CD4-positive, alpha-beta T cell treated with Interleukin-6 at 100 ng/mL for 8 hours (primary cell): ENCODE measurements around the gene CES5A.
"Not testable (repeated sequence)": the region's sequence is repeated elsewhere in the genome, so short reads cannot be mapped to it uniquely, and the experiment has no call there.

Experiments
- DNase-seq: peaks from one replicate; pipeline ENCODE4 v3.0.0-alpha.2; 2020; ENCODE audit warnings: mixed read lengths, low spot score

CES5A gene

GRCh38 chr16:55875273-55875672 lies at the start of gene CES5A:
Gene CES5A, minus strand, starts transcription at chr16:55875373. Its CDS starts 152 bp downstream, at chr16:55875221.
- no peak for DNase-seq

- DNase-seq, result no peak
Observed at GRCh38 chr16:55922662-55923061, 47.5 kb upstream of the CES5A start.

GRCh38 chr16:55917373-55918160 lies 42.4 kb upstream of the CES5A start:
- DNase-seq, result no peak

- DNase-seq, result no peak
Observed at GRCh38 chr16:55915096-55915827, 40.1 kb upstream of the CES5A start.

- no peak for DNase-seq
Observed at GRCh38 chr16:55914383-55914782, 39.2 kb upstream of the CES5A start.

- no peak for DNase-seq
Observed at GRCh38 chr16:55913716-55914115, 38.5 kb upstream of the CES5A start.

GRCh38 chr16:55913121-55913520 lies 37.9 kb upstream of the CES5A start:
- DNase-seq, result not testable (repeated sequence)

GRCh38 chr16:55912022-55912421 lies 36.8 kb upstream of the CES5A start:
- DNase-seq, result no peak

GRCh38 chr16:55911616-55912015 lies 36.4 kb upstream of the CES5A start:
- no peak for DNase-seq

GRCh38 chr16:55909876-55910275 lies 34.7 kb upstream of the CES5A start:
- DNase-seq, result no peak

- no peak for DNase-seq
Observed at GRCh38 chr16:55908641-55909040, 33.5 kb upstream of the CES5A start.

GRCh38 chr16:55907661-55908060 lies 32.5 kb upstream of the CES5A start:
- no peak for DNase-seq

- no peak for DNase-seq
Observed at GRCh38 chr16:55906123-55906522, 30.9 kb upstream of the CES5A start.

GRCh38 chr16:55905651-55906050 lies 30.5 kb upstream of the CES5A start:
- DNase-seq, result no peak

- no peak for DNase-seq
Observed at GRCh38 chr16:55901566-55902217, 26.5 kb upstream of the CES5A start.

- no peak for DNase-seq
Observed at GRCh38 chr16:55900616-55901393, 25.6 kb upstream of the CES5A start.

- DNase-seq, result no peak
Observed at GRCh38 chr16:55899857-55900256, 24.7 kb upstream of the CES5A start.

GRCh38 chr16:55898592-55898991 lies 23.4 kb upstream of the CES5A start:
- no peak for DNase-seq

- no peak for DNase-seq
Observed at GRCh38 chr16:55892821-55893220, 17.6 kb upstream of the CES5A start.

GRCh38 chr16:55889518-55889917 lies 14.3 kb upstream of the CES5A start:
- no peak for DNase-seq

- no peak for DNase-seq
Observed at GRCh38 chr16:55888546-55888945, 13.4 kb upstream of the CES5A start.

GRCh38 chr16:55876854-55877253 lies 1.7 kb upstream of the CES5A start:
- no peak for DNase-seq
